A673 (cell line): ENCODE results near the gene CHRNA4.

Experiments
- CTCF ChIP-seq: fragments of 300-800, 200-600 bp; sonication (generic); conservative IDR thresholded peaks from 2 replicates; pipeline ENCODE4 v1.5.1; 2017; ENCODE audit warnings: low read depth, mild to moderate bottlenecking, antibody characterized with exemption, low read length, moderate library complexity, mixed read lengths
- EZH2 ChIP-seq: fragments of 200-600 bp; sonication (generic); IDR thresholded peaks from 2 replicates; pipeline ENCODE4 v1.6.1; 2017; ENCODE audit warnings: borderline replicate concordance, low read depth, mild to moderate bottlenecking, mixed read lengths, antibody characterized with exemption, low read length; ENCODE audit not compliant: poor library complexity, severe bottlenecking

DNA sequence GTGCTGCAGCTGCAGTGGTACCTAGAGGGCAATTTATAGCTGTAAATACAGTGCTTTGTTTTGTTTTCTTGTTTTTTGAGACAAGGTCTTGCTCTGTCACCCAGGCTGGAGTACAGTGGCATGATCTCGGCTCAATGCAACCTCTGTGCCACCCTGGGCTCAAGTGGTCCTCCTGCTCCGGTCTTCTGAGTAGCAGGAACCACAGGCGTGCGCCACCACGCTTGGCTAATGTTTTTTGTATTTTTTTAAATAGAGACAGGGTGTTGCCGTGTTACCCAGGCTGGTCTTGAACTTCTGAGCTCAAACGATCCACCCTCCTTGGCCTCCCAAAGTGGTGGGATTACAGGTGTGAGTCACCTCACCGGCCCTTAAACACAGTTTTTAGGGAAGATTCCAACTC is 26.8 kb downstream of the CHRNA4 start:
- TF ChIP-seq CTCF (no peak), EZH2 (no peak)
